HG03460 (cell line): Measurements from ENCODE around the gene RNF149.
"Not testable (repeated sequence)": the region's sequence is repeated elsewhere in the genome, so short reads cannot be mapped to it uniquely, and the experiment has no call there.

Experiments
- ATAC-seq: cut with Tn5 transposase; IDR thresholded peaks from one replicate; pipeline ENCODE4 v1.9.1; 2021; ENCODE audit not compliant: unreplicated experiment

Gene RNF149

GRCh38 chr2:101263377-101263800 is 45.1 kb downstream of the RNF149 start:
- no peak for ATAC-seq

DNA sequence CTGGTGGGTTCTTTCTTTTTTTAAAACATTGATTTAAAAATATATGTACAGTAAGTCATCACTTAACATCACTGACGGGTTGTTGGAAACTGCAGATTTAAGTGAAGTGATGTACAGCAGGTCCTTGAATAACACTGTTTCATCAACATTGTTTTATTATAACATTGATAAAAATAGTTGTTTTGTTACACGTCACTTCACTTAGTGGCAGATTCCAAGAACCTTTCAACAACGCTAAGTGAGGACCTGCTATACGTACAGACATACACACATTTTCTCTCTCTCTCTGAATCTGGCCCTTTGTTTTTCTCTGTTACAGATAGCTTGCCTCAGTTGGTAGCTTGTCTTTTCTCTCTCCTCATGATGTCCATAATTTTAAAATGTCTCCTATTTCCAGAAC is 46.4 kb downstream of the RNF149 start:
- no peak for ATAC-seq

- no peak for ATAC-seq
These were observed 49.7 kb downstream of the RNF149 start for GRCh38 chr2:101258804-101259203.

GRCh38 chr2:101256316-101256715 is 52.2 kb downstream of the RNF149 start:
- no peak for ATAC-seq

DNA sequence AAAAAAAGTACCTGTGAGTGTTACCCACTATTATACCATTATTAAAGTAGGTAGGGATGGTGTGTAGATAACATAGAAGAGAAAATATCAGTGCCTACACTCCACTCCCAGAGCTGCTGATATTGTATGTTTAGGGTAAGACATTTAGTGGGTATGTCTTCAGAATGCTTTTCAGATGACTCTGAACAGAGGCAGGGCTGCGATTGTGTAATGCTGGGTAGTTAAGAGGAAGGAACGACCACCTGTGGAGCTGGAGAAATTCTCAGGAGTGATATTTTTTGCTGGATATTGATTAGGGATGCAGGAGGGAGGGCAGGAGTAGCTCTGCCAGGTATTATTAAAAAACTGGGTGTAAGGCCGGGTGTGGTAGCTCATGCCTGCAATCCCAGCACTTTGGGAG is 53.0 kb downstream of the RNF149 start:
- no peak for ATAC-seq

DNA sequence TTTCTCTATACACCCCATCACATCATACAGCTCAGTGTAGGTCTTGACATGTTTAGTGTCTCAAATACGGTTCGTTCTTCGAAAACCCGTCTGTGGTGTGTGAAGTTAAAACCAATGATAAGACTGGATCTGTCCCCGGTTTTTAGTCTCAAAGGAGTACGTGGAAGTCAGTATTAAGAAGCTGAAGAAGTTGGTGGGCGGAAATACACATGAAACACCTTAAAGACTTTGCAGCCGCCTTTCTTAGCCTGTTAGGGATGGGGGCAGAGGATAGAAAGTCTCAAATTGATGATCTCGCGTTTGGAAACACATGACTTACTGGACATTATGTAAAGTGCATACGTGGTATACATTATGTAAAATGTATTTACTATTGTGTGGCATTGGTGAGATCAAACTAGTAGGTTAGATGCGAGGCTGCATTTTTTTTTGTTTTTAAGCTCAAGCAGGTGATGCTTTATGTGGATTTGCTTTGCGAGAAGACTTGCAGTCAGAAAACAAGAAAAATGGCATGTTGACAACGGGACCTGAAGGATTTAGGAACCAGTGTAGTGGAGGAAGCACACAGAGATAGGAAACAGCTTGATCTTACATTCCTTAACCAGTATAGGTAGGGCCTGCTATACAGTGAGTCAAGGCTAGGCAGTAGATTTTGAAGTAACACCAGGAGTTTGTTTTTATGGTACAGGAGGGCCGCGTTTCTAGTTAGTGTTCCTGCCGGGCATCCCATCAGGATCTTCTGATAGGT is 54.6 kb downstream of the RNF149 start:
- no peak for ATAC-seq

- peak; percentile 55 for ATAC-seq
These were observed 55.3 kb downstream of the RNF149 start for GRCh38 chr2:101253013-101253702.

DNA sequence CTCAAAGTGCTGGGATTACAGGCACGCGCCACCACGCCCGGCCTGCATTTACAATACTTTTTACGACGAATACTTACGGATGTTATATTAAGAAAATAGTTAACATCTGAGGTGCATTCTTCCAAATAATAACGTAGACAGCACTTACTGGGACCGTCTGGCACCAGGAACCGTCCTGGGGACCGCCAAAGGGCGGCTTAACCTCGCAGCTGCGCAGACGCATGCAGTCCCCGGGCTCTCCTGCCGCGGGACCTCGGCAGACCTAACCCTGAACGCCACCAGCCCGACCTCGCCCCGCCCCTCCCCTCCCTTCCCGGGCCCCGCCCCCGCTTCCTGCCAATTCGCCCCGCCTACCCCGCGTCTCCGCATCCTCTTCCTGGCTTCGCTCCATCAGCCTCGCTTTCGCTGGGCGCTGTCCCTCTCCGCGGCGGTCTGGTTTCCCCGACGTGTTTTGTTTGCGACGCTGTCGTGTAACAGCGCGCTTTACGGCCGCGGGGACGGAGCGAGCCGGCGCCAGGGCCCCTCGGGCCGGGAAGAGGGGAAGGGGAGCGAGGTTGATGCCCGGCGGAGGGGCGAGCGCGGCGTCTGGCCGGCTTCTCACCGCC is 56.0 kb downstream of the RNF149 start, which contains the start of gene CNOT11:
CNOT11 (plus strand) TSS at position 479 of the 605 bp plus-strand sequence; CDS start at position 558, 79 bp downstream.
- peak; percentile 89 for ATAC-seq

GRCh38 chr2:101251844-101252407 is 56.6 kb downstream of the RNF149 start:
- ATAC-seq = peak; percentile 41

DNA sequence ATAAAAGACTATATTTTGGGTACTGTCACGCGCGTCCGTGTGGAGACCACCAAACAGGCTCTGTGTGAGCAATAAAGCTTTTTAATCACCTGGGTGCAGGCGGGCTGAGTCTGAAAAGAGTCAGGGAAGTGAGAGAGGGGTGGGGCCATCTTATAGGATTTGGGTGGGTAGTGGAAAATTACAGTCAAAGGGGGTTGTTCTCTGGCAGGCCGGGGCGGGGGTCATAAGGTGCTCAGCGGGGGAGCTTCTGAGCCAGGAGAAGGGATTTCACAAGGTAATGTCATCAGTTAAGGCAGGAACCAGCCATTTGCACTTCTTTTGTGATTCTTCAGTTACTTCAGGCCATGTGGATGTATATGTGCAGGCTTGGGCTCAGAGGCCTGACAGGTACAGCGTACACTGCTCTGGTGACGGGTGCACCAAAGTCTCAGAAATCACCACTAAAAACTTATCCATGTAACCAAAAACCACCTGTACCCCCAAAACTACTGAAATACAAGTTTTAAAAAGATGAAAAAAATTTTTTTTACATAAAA is 57.2 kb downstream of the RNF149 start:
- ATAC-seq = not testable (repeated sequence)

DNA sequence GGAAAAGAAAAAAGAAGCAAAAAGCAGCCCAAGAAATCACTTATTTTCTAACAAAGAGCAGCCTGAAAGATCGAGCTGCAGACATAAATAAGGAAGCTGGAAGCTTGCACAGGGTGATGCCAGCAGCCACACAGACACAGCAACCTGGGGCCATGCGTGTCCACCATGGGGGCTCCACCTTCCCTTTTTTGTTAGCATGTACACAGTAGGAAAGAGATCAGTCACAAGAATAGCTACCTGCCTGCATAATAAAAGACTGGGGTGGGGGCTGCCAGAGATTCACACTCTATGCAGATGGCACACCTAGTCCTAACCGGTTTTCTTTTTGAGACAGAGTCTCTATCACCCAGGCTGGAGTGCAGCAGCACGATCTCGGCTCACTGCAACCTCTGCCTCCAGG is 58.7 kb downstream of the RNF149 start:
- ATAC-seq = no peak

- not testable (repeated sequence) for ATAC-seq
These were observed 59.7 kb downstream of the RNF149 start for GRCh38 chr2:101248756-101249155.

GRCh38 chr2:101245468-101245867 is 63.0 kb downstream of the RNF149 start:
- ATAC-seq = not testable (repeated sequence)

- not testable (repeated sequence) for ATAC-seq
These were observed 63.6 kb downstream of the RNF149 start for GRCh38 chr2:101244899-101245298.

- ATAC-seq = not testable (repeated sequence)
These were observed 64.1 kb downstream of the RNF149 start for GRCh38 chr2:101244373-101244772.

- no peak for ATAC-seq
These were observed 67.3 kb downstream of the RNF149 start for GRCh38 chr2:101241158-101241557.

- not testable (repeated sequence) for ATAC-seq
These were observed 67.8 kb downstream of the RNF149 start for GRCh38 chr2:101240694-101241093.

GRCh38 chr2:101239760-101240118 is 68.8 kb downstream of the RNF149 start:
- not testable (repeated sequence) for ATAC-seq

GRCh38 chr2:101238930-101239759 is 69.4 kb downstream of the RNF149 start:
- no peak for ATAC-seq

DNA sequence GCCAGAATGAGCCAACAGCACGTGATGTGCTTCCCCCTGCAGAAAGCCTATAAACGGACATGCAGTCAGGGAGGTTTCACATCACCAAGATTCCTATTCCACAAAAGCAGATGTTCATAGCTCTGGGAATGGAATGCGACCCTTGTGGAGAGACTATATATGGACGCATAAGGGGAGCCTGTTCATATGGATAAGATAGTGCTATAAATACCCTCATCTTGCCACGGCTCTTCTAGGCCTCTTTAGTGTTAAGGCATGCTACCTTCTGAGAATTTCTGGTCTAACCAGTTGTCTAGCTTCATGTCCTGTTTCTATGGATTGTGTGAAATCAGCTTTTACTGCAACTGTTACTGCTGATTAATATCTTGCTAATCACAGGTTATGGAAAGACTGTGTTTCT is 70.6 kb downstream of the RNF149 start:
- not testable (repeated sequence) for ATAC-seq
